Measurements from ENCODE around the gene CDCA5. TPM values are rescaled to one million over a fixed set of nuclear protein-coding genes. Genes with fewer than 3 reads are reported as not detected.
A peak's percentile ranks its signal among the peaks of the same experiment; 100 is the strongest.

CDCA5 gene
- total RNA-seq, 5 donors from 2014 or later (not counting 1 experiment from before 2014, with no cell fraction given), result 1.2 to 4.2 (median 1.7) TPM

DNA sequence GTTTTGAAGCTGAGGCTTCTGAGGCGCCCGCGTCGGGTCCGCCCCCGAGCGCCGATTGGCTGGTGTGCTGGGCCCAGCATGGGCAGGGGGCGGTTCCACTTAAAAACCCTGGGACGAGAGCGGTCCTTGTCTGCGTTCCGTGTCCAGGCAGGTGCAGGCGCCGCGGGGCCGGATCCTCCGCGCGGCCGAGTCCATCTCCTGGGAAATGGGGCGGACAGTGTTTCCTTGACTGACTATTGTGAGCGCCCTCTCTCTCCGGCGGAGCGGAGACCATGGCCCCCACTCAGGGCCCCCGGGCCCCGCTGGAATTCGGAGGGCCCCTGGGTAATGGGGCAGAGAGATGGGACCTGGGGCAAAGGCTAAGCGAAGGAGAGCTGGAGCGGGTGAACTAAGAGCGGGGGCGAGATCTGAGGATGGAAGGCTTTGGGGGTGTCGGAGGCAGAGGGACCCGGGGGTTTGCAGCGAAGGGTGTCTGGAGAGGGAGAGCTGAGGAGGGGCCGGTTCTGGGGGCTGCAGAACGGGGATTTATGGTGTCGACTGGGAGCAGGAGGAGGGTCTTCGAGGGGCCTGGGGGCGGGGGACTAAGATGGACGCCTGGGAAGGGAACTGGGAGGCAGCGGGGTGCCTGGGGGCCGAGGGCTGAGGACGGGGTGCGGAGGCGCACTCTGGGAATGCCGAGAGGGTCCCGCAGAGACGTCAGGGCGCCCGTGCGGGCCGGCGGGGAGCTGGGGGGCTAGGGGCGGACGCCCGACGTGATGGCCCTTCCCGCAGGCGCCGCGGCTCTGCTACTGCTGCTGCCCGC, 28.1 kb upstream of the CDCA5 start, which contains the start of gene TM7SF2:
TSS of gene TM7SF2 (plus strand) at position 129 of the 802 bp plus-strand sequence. CDS start at position 273, 144 bp downstream.
- Mint-ChIP-seq H3K4me1 (peaks cover 35 to 53% (median 50%) of the 10 kb centered on the region in 3 donors), H3K27ac (peak within 1 kb of the TSS; percentile 83 to 88), H3K9me3 (no peaks in the 10 kb centered on the region), H3K4me3 (peak within 1 kb of the TSS; percentile 84 to 100 (median 87)), H3K36me3 (peaks cover 3% of the 10 kb centered on the region), H3K27me3 (no peaks in the 10 kb centered on the region)
- Histone ChIP-seq H3K4me3 (ENCODE audit: control insufficient read depth in 1 of 2, extremely low read depth in 1 of 2, low read length in 1 of 2) (peak within 1 kb of the TSS; percentile 73 to 85), H3K27ac (ENCODE audit: low read length) (peak within 1 kb of the TSS; percentile 66), H3K36me3 (ENCODE audit: control insufficient read depth in 2 of 2, extremely low read depth in 1 of 2, insufficient read depth in 1 of 2, low read length in 1 of 2) (peaks cover 9 to 37% of the 10 kb centered on the region in 2 donors), H3K27me3 (replicated peaks in 1 of 2; ENCODE audit: control insufficient read depth in 2 of 2, extremely low read depth in 1 of 2, insufficient read depth in 2 of 2, low read length in 1 of 2) (no peaks in the 10 kb centered on the region), H3K9me3 (no peaks in the 10 kb centered on the region), H3K4me1 (ENCODE audit: control insufficient read depth in 1 of 2, extremely low read depth in 1 of 2, insufficient read depth in 2 of 2, low read length in 2 of 2) (peaks cover 14 to 66% of the 10 kb centered on the region in 2 experiments)
- POLR2A ChIA-PET, result interaction anchor here (0.5 to 1.6 kb wide), 4 partner anchors 10 to 340 kb away, joined by 3 to 7 read pairs (median 4); partner anchors contain the start of genes FAU (in 1 of the 2), MRPL49 (in 1 of the 2) and SF1 (in 1 of the 2)
- CTCF ChIA-PET, result interaction anchor here (0.5 to 2.0 kb wide), 9 partner anchors 10 to 764 kb away, joined by 3 to 9 read pairs (median 5); partner anchors contain the start of genes FAU (in 1 of the 2) and MRPL49 (in 1 of the 2)
- DNase-seq (peak; percentile 86 to 98 (median 94)), ATAC-seq (replicated peaks in 1 of 4) (peak; percentile 77 to 79 (median 78))
- under 1% methylated on average over 59 of the region's 64 CpGs for WGBS (ENCODE audit: insufficient coverage)

GRCh38 chr11:65111159-65111743, 27.4 kb upstream of the CDCA5 start:
- peak overlapping the region; percentile 65 to 85 for H3K4me3 ChIP-seq (ENCODE audit: control insufficient read depth in 1 of 2, extremely low read depth in 1 of 2, low read length in 1 of 2)
- H3K4me1 ChIP-seq (ENCODE audit: control insufficient read depth in 1 of 2, extremely low read depth in 1 of 2, insufficient read depth in 2 of 2, low read length in 2 of 2), result peaks cover 13 to 60% of the 10 kb centered on the region in 2 experiments
- Mint-ChIP-seq H3K4me3 (peak overlapping the region; percentile 84 to 100 (median 87)), H3K36me3 (peaks cover 7% of the 10 kb centered on the region), H3K4me1 (peaks cover 36 to 51% (median 44%) of the 10 kb centered on the region in 3 donors), H3K9me3 (no peaks in the 10 kb centered on the region), H3K27ac (peak overlapping the region; percentile 83 to 88), H3K27me3 (no peaks in the 10 kb centered on the region)
- POLR2A ChIA-PET, result interaction anchor here (0.6 to 1.6 kb wide), 3 partner anchors 10 to 339 kb away, joined by 3 to 7 read pairs (median 5); partner anchors contain the start of genes FAU (in 1 of the 2), MRPL49 (in 1 of the 2) and SF1 (in 1 of the 2)
- H3K36me3 ChIP-seq (ENCODE audit: control insufficient read depth in 2 of 2, extremely low read depth in 1 of 2, insufficient read depth in 1 of 2, low read length in 1 of 2), result peaks cover 9 to 40% of the 10 kb centered on the region in 2 donors
- CTCF ChIA-PET, result interaction anchor here (0.6 to 2.0 kb wide), 11 partner anchors 11 to 763 kb away, joined by 3 to 13 read pairs (median 3); partner anchors contain the start of genes FAU (in 1 of the 2) and MRPL49 (in 1 of the 2)
- WGBS (ENCODE audit: insufficient coverage), result 69% methylated on average over 31 of the region's 31 CpGs
- DNase-seq (no peak), ATAC-seq (replicated peaks in 1 of 4) (no peak)
- H3K9me3 ChIP-seq, result no peaks in the 10 kb centered on the region
- H3K27ac ChIP-seq (ENCODE audit: low read length), result peak overlapping the region; percentile 60
- H3K27me3 ChIP-seq (replicated peaks in 1 of 2; ENCODE audit: control insufficient read depth in 2 of 2, extremely low read depth in 1 of 2, insufficient read depth in 2 of 2, low read length in 1 of 2), result no peaks in the 10 kb centered on the region

- Histone ChIP-seq H3K9me3 (no peaks in the 10 kb centered on the region), H3K27ac (ENCODE audit: low read length) (peak overlapping the region; percentile 67), H3K27me3 (replicated peaks in 1 of 2; ENCODE audit: control insufficient read depth in 2 of 2, extremely low read depth in 1 of 2, insufficient read depth in 2 of 2, low read length in 1 of 2) (no peaks in the 10 kb centered on the region), H3K36me3 (ENCODE audit: control insufficient read depth in 2 of 2, extremely low read depth in 1 of 2, insufficient read depth in 1 of 2, low read length in 1 of 2) (peaks cover 14 to 41% of the 10 kb centered on the region in 2 donors), H3K4me1 (ENCODE audit: control insufficient read depth in 1 of 2, extremely low read depth in 1 of 2, insufficient read depth in 2 of 2, low read length in 2 of 2) (peaks cover 10 to 51% of the 10 kb centered on the region in 2 experiments), H3K4me3 (ENCODE audit: control insufficient read depth in 1 of 2, extremely low read depth in 1 of 2, low read length in 1 of 2) (no peak overlapping the region)
- POLR2A ChIA-PET, result interaction anchor here in 1 of 2 donors (0.7 kb wide), 1 partner anchor 25 kb away, joined by 4 read pairs; no protein-coding TSS in a partner anchor
- Mint-ChIP-seq H3K4me1 (peaks cover 41 to 44% (median 44%) of the 10 kb centered on the region in 3 donors), H3K4me3 (peak overlapping the region in 2 of 3 donors; percentile 37 to 100), H3K27me3 (no peaks in the 10 kb centered on the region), H3K9me3 (no peaks in the 10 kb centered on the region), H3K36me3 (peaks cover 15% of the 10 kb centered on the region), H3K27ac (peak overlapping the region; percentile 83 to 88)
- CTCF ChIA-PET, result interaction anchor here (0.5 to 2.0 kb wide), 9 partner anchors 8 to 707 kb away, joined by 3 to 13 read pairs (median 3); partner anchors contain the start of genes FAU (in 1 of the 2) and MRPL49 (in 1 of the 2)
- ATAC-seq (replicated peaks in 1 of 4) (peak; percentile 32 to 56 (median 42)), DNase-seq (peak; percentile 82 to 98 (median 94))
- 4% methylated on average over 7 of the region's 18 CpGs for WGBS (ENCODE audit: insufficient coverage)
These were observed 26.6 kb upstream of the CDCA5 start for GRCh38 chr11:65110354-65110861.

DNA sequence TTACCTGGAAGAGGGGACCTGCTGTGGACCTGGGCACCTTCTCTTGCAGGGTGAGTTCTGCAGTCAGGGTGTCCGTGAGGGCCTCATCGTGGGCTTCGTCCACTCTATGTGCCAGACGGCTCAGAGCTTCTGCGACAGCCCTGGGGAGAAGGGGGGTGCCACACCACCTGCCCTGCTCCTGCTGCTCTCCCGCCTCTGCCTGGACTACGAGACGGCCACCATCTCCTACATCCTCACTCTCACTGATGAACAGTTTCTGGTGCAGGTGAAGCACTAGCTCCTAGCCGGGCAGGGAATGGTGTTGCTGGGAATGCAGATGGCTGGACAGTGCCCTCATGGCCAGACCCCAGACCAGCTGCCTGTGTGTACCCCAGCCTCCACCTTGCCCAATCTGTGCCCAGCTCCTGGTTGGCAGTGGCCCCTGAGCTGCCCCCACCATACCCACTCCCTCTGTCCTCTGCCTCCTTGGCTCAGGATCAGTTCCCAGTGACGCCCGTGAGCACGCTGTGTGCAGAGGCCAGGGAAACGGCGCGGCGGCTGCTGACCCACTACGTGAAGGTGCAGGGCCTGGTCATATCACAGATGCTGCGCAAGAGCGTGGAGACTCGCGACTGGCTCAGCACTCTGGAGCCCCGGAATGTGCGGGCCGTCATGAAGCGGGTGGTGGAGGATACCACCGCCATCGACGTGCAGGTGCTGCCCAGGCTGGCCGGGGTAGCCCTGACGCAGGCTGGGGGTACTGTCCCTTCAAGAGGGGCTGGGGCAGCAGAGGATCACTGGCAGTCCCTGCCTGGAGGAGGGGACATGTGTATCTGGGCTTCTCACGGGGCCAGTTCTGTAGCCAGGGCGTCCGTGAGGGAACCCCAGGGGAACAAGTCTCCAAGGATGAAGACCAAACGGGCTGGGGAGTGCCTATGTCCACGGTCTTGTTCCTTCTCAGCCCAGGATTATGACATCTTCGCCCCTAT, 25.7 kb upstream of the CDCA5 start:
- peak overlapping the region; percentile 67 for H3K27ac ChIP-seq (ENCODE audit: low read length)
- Mint-ChIP-seq H3K4me1 (peaks cover 43 to 46% (median 44%) of the 10 kb centered on the region in 3 donors), H3K9me3 (no peaks in the 10 kb centered on the region), H3K4me3 (no peak overlapping the region), H3K36me3 (peaks cover 19% of the 10 kb centered on the region), H3K27me3 (no peaks in the 10 kb centered on the region), H3K27ac (peak overlapping the region; percentile 83 to 88)
- peaks cover 10 to 44% of the 10 kb centered on the region in 2 experiments for H3K4me1 ChIP-seq (ENCODE audit: control insufficient read depth in 1 of 2, extremely low read depth in 1 of 2, insufficient read depth in 2 of 2, low read length in 2 of 2)
- ChIA-PET CTCF (interaction anchor here in 1 of 2 donors (0.8 to 2.0 kb wide), 3 partner anchors 7 to 26 kb away, joined by 3 to 13 read pairs (median 9); partner anchors contain the start of genes FAU and MRPL49), POLR2A (interaction anchor here in 1 of 2 donors (0.5 kb wide), 1 partner anchor 1159 kb away, joined by 3 read pairs; no protein-coding TSS in a partner anchor)
- no peaks in the 10 kb centered on the region for H3K27me3 ChIP-seq (replicated peaks in 1 of 2; ENCODE audit: control insufficient read depth in 2 of 2, extremely low read depth in 1 of 2, insufficient read depth in 2 of 2, low read length in 1 of 2)
- peaks cover 14 to 41% of the 10 kb centered on the region in 2 donors for H3K36me3 ChIP-seq (ENCODE audit: control insufficient read depth in 2 of 2, extremely low read depth in 1 of 2, insufficient read depth in 1 of 2, low read length in 1 of 2)
- no peaks in the 10 kb centered on the region for H3K9me3 ChIP-seq
- DNase-seq (no peak), ATAC-seq (replicated peaks in 1 of 4) (no peak)
- WGBS (ENCODE audit: insufficient coverage), result 90% methylated on average over 31 of the region's 36 CpGs
- no peak overlapping the region for H3K4me3 ChIP-seq (ENCODE audit: control insufficient read depth in 1 of 2, extremely low read depth in 1 of 2, low read length in 1 of 2)

DNA sequence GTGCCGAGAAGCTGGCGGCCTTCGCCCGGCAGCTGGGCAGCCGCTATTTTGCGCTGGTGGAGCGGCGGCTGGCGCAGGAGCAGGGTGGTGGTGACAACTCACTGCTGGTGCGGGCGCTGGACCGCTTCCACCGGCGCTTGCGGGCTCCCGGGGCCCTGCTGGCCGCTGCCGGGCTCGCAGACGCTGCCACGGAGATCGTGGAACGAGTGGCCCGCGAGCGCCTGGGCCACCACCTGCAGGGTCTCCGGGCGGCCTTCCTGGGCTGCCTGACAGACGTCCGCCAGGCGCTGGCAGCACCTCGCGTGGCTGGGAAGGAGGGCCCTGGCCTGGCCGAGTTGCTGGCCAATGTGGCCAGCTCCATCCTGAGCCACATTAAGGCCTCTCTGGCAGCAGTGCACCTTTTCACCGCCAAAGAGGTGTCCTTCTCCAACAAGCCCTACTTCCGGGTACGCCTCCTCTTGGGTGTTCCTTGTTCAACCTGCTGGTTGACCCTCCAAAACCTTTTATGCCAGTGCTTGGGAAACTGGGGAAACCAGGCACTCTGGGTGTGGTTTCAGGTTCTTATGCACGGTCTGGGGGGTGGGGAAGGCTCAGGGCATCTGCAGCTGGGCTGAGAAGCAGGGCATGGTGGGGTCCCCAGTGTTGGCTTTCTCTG, 24.8 kb upstream of the CDCA5 start:
- WGBS (ENCODE audit: insufficient coverage), result 94% methylated on average over 38 of the region's 38 CpGs
- no peaks in the 10 kb centered on the region for H3K27me3 ChIP-seq (replicated peaks in 1 of 2; ENCODE audit: control insufficient read depth in 2 of 2, extremely low read depth in 1 of 2, insufficient read depth in 2 of 2, low read length in 1 of 2)
- no peak for ATAC-seq (replicated peaks in 1 of 4)
- H3K27me3 Mint-ChIP-seq, result no peaks in the 10 kb centered on the region
- no peak for DNase-seq
- ChIA-PET POLR2A (interaction anchor here in 1 of 2 donors (0.5 kb wide), 1 partner anchor 1160 kb away, joined by 3 read pairs; no protein-coding TSS in a partner anchor), CTCF (interaction anchor here in 1 of 2 donors (0.5 kb wide), 1 partner anchor 73 kb away, joined by 6 read pairs; the partner anchor contains the start of gene CAPN1)
- H3K4me1 Mint-ChIP-seq, result peaks cover 37 to 45% (median 42%) of the 10 kb centered on the region in 3 donors
- H3K9me3 ChIP-seq, result no peaks in the 10 kb centered on the region
- H3K36me3 ChIP-seq (ENCODE audit: control insufficient read depth in 2 of 2, extremely low read depth in 1 of 2, insufficient read depth in 1 of 2, low read length in 1 of 2), result peaks cover 14 to 41% of the 10 kb centered on the region in 2 donors
- no peak overlapping the region for H3K27ac ChIP-seq (ENCODE audit: low read length)
- no peaks in the 10 kb centered on the region for H3K9me3 Mint-ChIP-seq
- H3K4me3 Mint-ChIP-seq, result no peak overlapping the region
- peaks cover 23% of the 10 kb centered on the region for H3K36me3 Mint-ChIP-seq
- H3K4me1 ChIP-seq (ENCODE audit: control insufficient read depth in 1 of 2, extremely low read depth in 1 of 2, insufficient read depth in 2 of 2, low read length in 2 of 2), result peaks cover 8 to 40% of the 10 kb centered on the region in 2 experiments
- no peak overlapping the region for H3K4me3 ChIP-seq (ENCODE audit: control insufficient read depth in 1 of 2, extremely low read depth in 1 of 2, low read length in 1 of 2)
- no peak overlapping the region for H3K27ac Mint-ChIP-seq
